ENCODE measurements around the gene TNS3. TPM values are rescaled to one million over a fixed set of nuclear protein-coding genes. Genes with fewer than 3 reads are reported as not detected.

The TNS3 gene
- total RNA-seq, 1 experiment from 2014 or later = 533 TPM

DNA sequence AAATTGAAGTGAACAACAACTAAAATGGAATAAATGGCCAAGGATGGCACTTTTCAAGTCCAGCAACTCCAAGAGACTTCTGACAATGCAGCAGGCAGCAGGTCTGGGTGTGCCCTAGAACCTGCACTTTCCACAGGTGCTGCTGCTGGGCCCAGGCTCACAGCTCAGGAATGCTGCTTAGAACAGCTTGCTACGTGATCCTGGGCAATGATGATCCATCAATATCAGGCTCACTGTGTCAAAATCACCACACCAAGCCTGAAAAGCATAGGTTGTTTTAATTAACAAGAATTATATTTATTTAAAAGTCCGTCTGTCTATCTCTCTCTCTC lies 148.4 kb downstream of the TNS3 start:
- DNase-seq (ENCODE audit: low read depth, low spot score) (no peak), ATAC-seq (no peak)
- ChIA-PET POLR2A (no interaction called here), CTCF (no interaction called here)
- Histone ChIP-seq H3K9me3 (ENCODE audit: control insufficient read depth, insufficient read depth, low read depth, low read length) (no peaks in the 10 kb centered on the region), H3K4me3 (ENCODE audit: low read depth in 2 of 2, low read length in 2 of 2) (no peak overlapping the region), H3K27ac (ENCODE audit: low read length) (peak overlapping the region; percentile 1; the same call in 1 of the 2 replicates), H3K27me3 (ENCODE audit: control insufficient read depth, insufficient read depth, low read length) (no peaks in the 10 kb centered on the region), H3K36me3 (ENCODE audit: control insufficient read depth, insufficient read depth, low read length) (peaks cover 63% of the 10 kb centered on the region), H3K4me1 (ENCODE audit: control insufficient read depth, insufficient read depth, low read length) (peaks cover 37% of the 10 kb centered on the region; the same call in 1 of the 2 replicates)
- in situ Hi-C loops (cut with HindIII; ENCODE audit: low pct_unique_long_range_greater_than_20kb, low sequenced_read_pairs) = no loop called here
- TF ChIP-seq TCF7L2 (IDR thresholded peaks at IDR 0.05; ENCODE audit: low read depth, low read length) (no peak), POLR2AphosphoS5 (IDR thresholded peaks at IDR 0.05; ENCODE audit: low read depth, low read length) (no peak), SIN3A (IDR thresholded peaks at IDR 0.05; ENCODE audit: borderline replicate concordance, insufficient read depth, low read depth, low read length) (no peak)
- TF ChIP-seq, protein P1, sequence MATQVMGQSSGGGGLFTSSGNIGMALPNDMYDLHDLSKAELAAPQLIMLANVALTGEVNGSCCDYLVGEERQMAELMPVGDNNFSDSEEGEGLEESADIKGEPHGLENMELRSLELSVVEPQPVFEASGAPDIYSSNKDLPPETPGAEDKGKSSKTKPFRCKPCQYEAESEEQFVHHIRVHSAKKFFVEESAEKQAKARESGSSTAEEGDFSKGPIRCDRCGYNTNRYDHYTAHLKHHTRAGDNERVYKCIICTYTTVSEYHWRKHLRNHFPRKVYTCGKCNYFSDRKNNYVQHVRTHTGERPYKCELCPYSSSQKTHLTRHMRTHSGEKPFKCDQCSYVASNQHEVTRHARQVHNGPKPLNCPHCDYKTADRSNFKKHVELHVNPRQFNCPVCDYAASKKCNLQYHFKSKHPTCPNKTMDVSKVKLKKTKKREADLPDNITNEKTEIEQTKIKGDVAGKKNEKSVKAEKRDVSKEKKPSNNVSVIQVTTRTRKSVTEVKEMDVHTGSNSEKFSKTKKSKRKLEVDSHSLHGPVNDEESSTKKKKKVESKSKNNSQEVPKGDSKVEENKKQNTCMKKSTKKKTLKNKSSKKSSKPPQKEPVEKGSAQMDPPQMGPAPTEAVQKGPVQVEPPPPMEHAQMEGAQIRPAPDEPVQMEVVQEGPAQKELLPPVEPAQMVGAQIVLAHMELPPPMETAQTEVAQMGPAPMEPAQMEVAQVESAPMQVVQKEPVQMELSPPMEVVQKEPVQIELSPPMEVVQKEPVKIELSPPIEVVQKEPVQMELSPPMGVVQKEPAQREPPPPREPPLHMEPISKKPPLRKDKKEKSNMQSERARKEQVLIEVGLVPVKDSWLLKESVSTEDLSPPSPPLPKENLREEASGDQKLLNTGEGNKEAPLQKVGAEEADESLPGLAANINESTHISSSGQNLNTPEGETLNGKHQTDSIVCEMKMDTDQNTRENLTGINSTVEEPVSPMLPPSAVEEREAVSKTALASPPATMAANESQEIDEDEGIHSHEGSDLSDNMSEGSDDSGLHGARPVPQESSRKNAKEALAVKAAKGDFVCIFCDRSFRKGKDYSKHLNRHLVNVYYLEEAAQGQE (IDR thresholded peaks at IDR 0.05; ENCODE audit: insufficient read depth in 1 of 2, low read depth in 2 of 2, low read length in 1 of 2) = no peak
- TF ChIP-seq, protein P2, sequence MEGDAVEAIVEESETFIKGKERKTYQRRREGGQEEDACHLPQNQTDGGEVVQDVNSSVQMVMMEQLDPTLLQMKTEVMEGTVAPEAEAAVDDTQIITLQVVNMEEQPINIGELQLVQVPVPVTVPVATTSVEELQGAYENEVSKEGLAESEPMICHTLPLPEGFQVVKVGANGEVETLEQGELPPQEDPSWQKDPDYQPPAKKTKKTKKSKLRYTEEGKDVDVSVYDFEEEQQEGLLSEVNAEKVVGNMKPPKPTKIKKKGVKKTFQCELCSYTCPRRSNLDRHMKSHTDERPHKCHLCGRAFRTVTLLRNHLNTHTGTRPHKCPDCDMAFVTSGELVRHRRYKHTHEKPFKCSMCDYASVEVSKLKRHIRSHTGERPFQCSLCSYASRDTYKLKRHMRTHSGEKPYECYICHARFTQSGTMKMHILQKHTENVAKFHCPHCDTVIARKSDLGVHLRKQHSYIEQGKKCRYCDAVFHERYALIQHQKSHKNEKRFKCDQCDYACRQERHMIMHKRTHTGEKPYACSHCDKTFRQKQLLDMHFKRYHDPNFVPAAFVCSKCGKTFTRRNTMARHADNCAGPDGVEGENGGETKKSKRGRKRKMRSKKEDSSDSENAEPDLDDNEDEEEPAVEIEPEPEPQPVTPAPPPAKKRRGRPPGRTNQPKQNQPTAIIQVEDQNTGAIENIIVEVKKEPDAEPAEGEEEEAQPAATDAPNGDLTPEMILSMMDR (IDR thresholded peaks at IDR 0.05) = no peak
- intact Hi-C loops (cut with micrococcal nuclease; ENCODE audit: unreplicated experiment) = no loop called here
- BruUV-seq (replicated peaks) = no TSS peak

DNA sequence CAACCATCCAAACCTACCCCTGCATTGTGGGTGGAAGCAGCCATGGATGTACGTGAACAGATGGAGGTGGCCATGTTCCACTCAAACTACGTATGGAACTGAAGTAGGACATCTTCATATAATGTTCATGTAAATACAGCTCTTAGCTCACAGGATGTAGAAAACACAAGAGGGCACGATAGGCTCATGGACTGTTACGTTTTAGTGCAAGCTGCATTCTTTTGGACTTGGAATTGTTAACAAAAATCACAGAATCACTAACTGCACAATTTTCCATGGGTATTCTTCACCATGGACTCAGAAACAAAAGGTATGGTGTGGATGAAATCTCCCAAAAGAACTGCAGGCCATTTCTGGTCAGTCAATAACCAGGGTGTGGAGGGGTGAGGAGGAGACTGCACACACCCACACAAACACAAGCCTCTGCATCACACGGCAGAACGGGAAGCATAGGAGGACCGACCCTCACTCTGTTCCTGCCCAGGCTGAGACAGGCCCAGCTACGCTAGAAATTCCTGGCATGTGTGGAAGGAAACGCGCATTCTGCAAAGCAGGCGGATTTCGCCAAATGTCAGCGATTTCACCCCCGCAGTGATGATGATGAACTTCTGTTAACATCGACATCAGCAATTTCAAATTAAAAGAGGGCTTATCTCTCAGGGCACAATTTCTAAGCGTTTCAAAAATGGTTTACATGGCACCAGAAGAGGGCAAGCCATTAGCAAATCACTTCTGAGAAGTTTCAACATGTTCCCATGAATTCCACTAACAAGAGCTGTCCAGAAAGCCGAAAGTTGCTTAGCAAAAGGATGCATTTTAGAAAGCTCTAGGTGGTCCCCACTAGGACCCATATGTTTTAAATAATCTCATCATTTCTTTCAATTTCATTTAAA lies 149.0 kb downstream of the TNS3 start:
- Histone ChIP-seq H3K27me3 (ENCODE audit: control insufficient read depth, insufficient read depth, low read length) (no peaks in the 10 kb centered on the region), H3K36me3 (ENCODE audit: control insufficient read depth, insufficient read depth, low read length) (peaks cover 60% of the 10 kb centered on the region), H3K4me3 (ENCODE audit: low read depth in 2 of 2, low read length in 2 of 2) (no peak overlapping the region), H3K27ac (ENCODE audit: low read length) (no peak overlapping the region; the same call in 1 of the 2 replicates), H3K4me1 (ENCODE audit: control insufficient read depth, insufficient read depth, low read length) (peaks cover 31% of the 10 kb centered on the region; the same call in 1 of the 2 replicates), H3K9me3 (ENCODE audit: control insufficient read depth, insufficient read depth, low read depth, low read length) (no peaks in the 10 kb centered on the region)
- TF ChIP-seq, protein P1 (IDR thresholded peaks at IDR 0.05; ENCODE audit: insufficient read depth in 1 of 2, low read depth in 2 of 2, low read length in 1 of 2) = no peak
- TF ChIP-seq TCF7L2 (IDR thresholded peaks at IDR 0.05; ENCODE audit: low read depth, low read length) = no peak
- TF ChIP-seq POLR2AphosphoS5 (IDR thresholded peaks at IDR 0.05; ENCODE audit: low read depth, low read length) = peak; percentile 25
- in situ Hi-C loops (cut with HindIII; ENCODE audit: low pct_unique_long_range_greater_than_20kb, low sequenced_read_pairs) (no loop called here), intact Hi-C loops (cut with micrococcal nuclease; ENCODE audit: unreplicated experiment) (no loop called here)
- ChIA-PET CTCF (no interaction called here), POLR2A (no interaction called here)
- ATAC-seq (no peak), DNase-seq (ENCODE audit: low read depth, low spot score) (no peak)
- no TSS peak for BruUV-seq (replicated peaks)
